GM18867 (cell line): ENCODE measurements around the gene HLCS.
"Not testable (repeated sequence)": the region's sequence is repeated elsewhere in the genome, so short reads cannot be mapped to it uniquely, and the experiment has no call there.

Experiments used
- ATAC-seq: cut with Tn5 transposase; IDR thresholded peaks from one replicate; pipeline ENCODE4 v1.9.1; 2021; ENCODE audit warnings: mild to moderate bottlenecking, moderate library complexity; ENCODE audit not compliant: unreplicated experiment

HLCS gene

GRCh38 chr21:36966066-36966820, at the start of gene HLCS:
HLCS (minus strand) TSS chr21:36966669; CDS start chr21:36966638, 31 bp downstream.
- peak; percentile 86 for ATAC-seq

- peak; percentile 83 for ATAC-seq
Measured at GRCh38 chr21:37009740-37010341, 43.4 kb upstream of the HLCS start.

- ATAC-seq, result no peak
Measured at GRCh38 chr21:37008724-37009123, 42.3 kb upstream of the HLCS start.

- no peak for ATAC-seq
Measured at GRCh38 chr21:37006486-37007291, 40.2 kb upstream of the HLCS start, which contains the start of gene RIPPLY3. RIPPLY3 (plus strand) TSS chr21:37006702; CDS start chr21:37006773, 71 bp downstream.

GRCh38 chr21:37005548-37006485, 39.3 kb upstream of the HLCS start:
- no peak for ATAC-seq

GRCh38 chr21:37003917-37004316, 37.4 kb upstream of the HLCS start:
- not testable (repeated sequence) for ATAC-seq

GRCh38 chr21:37002851-37003250, 36.4 kb upstream of the HLCS start:
- not testable (repeated sequence) for ATAC-seq

- ATAC-seq, result no peak
Measured at GRCh38 chr21:37001441-37001840, 35.0 kb upstream of the HLCS start.

GRCh38 chr21:37000381-37000780, 33.9 kb upstream of the HLCS start:
- no peak for ATAC-seq

- no peak for ATAC-seq
Measured at GRCh38 chr21:36999131-36999898, 32.8 kb upstream of the HLCS start.

GRCh38 chr21:36995285-36995684, 28.8 kb upstream of the HLCS start:
- not testable (repeated sequence) for ATAC-seq

GRCh38 chr21:36994501-36995158, 28.2 kb upstream of the HLCS start:
- no peak for ATAC-seq

- ATAC-seq, result no peak
Measured at GRCh38 chr21:36992671-36993070, 26.2 kb upstream of the HLCS start.

GRCh38 chr21:36990508-36991205, 24.2 kb upstream of the HLCS start:
- no peak for ATAC-seq

- ATAC-seq, result peak; percentile 92
Measured at GRCh38 chr21:36989699-36990507, 23.4 kb upstream of the HLCS start.

- not testable (repeated sequence) for ATAC-seq
Measured at GRCh38 chr21:36989199-36989698, 22.8 kb upstream of the HLCS start.

GRCh38 chr21:36988536-36988935, 22.1 kb upstream of the HLCS start:
- no peak for ATAC-seq
